Endothelial cell of umbilical vein (primary cell): ENCODE results near the gene NT5C1A. TPM values are rescaled to one million over a fixed set of nuclear protein-coding genes. Genes with fewer than 3 reads are reported as not detected.

Experiments
- BruUV-seq: library from RNA; stranded (reverse); fragments of 400-500 nt; replicated peaks from 2 replicates; lab custom pipeline; 2021; lab: Mats Ljungman, UMichigan
- CTCF ChIA-PET: fragments of 300-600, 350-600 bp; sonication (Branson Sonifier 250); formaldehyde crosslinking; loops from one replicate; lab custom pipeline; 2021; ENCODE audit warnings: antibody characterized with exemption, inconsistent platforms; lab: Charles Lee
- POLR2A ChIA-PET: fragments of 300-600, 350-600 bp; sonication (Branson Sonifier 250); formaldehyde crosslinking; loops from one replicate; lab custom pipeline; 2021; ENCODE audit warnings: antibody characterized with exemption, inconsistent platforms; lab: Charles Lee
- DNase-seq: peaks from one replicate; pipeline ENCODE4 v3.0.0-alpha.2; 2011; ENCODE audit warnings: low read depth, low spot score
- FAIRE-seq: peaks from 2 replicates; lab custom pipeline; 2011; peaks lifted over from hg19 to GRCh38; lab: Jason Lieb, UNC
- H2AFZ ChIP-seq: 2 replicates; pipeline ENCODE4 v1.6.0; 2012; ENCODE audit warnings: low read depth, low read length, control low read depth, inconsistent platforms
- H3K27ac ChIP-seq: 2 replicates; pipeline ENCODE4 v1.5.1; 2011; ENCODE audit warnings: low read depth, mild to moderate bottlenecking, control low read depth, low read length, moderate library complexity; ENCODE audit not compliant: insufficient read depth
- H3K27me3 ChIP-seq, 2 experiments: 2 replicates each; pipeline versions ENCODE4 v1.6.0 to v1.6.1; 2011; ENCODE audit warnings: low read length in 2 of 2, mixed read lengths in 1 of 2; ENCODE audit not compliant: control insufficient read depth in 2 of 2, insufficient read depth in 2 of 2
- H3K36me3 ChIP-seq, 2 experiments: 2 replicates in 1 of 2; 3 replicates in 1 of 2; pipeline ENCODE4 v1.5.1; 2011; ENCODE audit warnings: low read length in 2 of 2, mild to moderate bottlenecking in 1 of 2, moderate library complexity in 1 of 2; ENCODE audit not compliant: control insufficient read depth in 2 of 2, insufficient read depth in 2 of 2; ENCODE audit errors: extremely low read depth in 1 of 2
- H3K4me1 ChIP-seq: 3 replicates; pipeline ENCODE4 v1.5.1; 2011; ENCODE audit warnings: mild to moderate bottlenecking, low read length; ENCODE audit not compliant: control insufficient read depth, insufficient read depth; ENCODE audit errors: extremely low read depth
- H3K4me2 ChIP-seq: 2 replicates; pipeline ENCODE4 v1.6.1; 2011; ENCODE audit warnings: low read length, control low read depth, mixed read lengths; ENCODE audit not compliant: insufficient read depth
- H3K4me3 ChIP-seq, 3 experiments: fragments of 200-600 bp in 1 of 3; sonication (generic), shearing (Covaris generic) in 1 of 3; replicated peaks in 1 of 3; 2 replicates each; pipeline ENCODE4 v1.5.1; 2011 to 2016; ENCODE audit warnings: control low read depth in 3 of 3, low read length in 3 of 3, mild to moderate bottlenecking in 2 of 3, inconsistent platforms in 1 of 3, low read depth in 1 of 3, moderate library complexity in 1 of 3; ENCODE audit not compliant: insufficient read depth in 1 of 3
- H3K79me2 ChIP-seq: 2 replicates; pipeline ENCODE4 v1.6.0; 2012; ENCODE audit warnings: low read length, inconsistent platforms; ENCODE audit not compliant: control insufficient read depth, insufficient read depth
- H3K9ac ChIP-seq: replicated peaks from 2 replicates; pipeline ENCODE3; 2011; ENCODE audit warnings: low read length, control low read depth; ENCODE audit not compliant: insufficient read depth; ENCODE audit errors: extremely low read depth
- H3K9me1 ChIP-seq: replicated peaks from 3 replicates; pipeline ENCODE4 v1.6.0; 2011; ENCODE audit warnings: mild to moderate bottlenecking, low read length; ENCODE audit not compliant: control insufficient read depth, insufficient read depth; ENCODE audit errors: extremely low read depth
- H3K9me3 ChIP-seq: replicated peaks from 2 replicates; pipeline ENCODE4 v1.5.1; 2012; ENCODE audit warnings: low read length, inconsistent platforms; ENCODE audit not compliant: control insufficient read depth, insufficient read depth
- H4K20me1 ChIP-seq: replicated peaks from 2 replicates; pipeline ENCODE3; 2011; ENCODE audit warnings: mild to moderate bottlenecking, low read length; ENCODE audit not compliant: control insufficient read depth, insufficient read depth; ENCODE audit errors: extremely low read depth
- EZH2 ChIP-seq: IDR thresholded peaks from 2 replicates; pipeline ENCODE4 v1.6.1; 2012; ENCODE audit warnings: borderline replicate concordance, low read depth, mild to moderate bottlenecking, moderate library complexity, low read length, inconsistent platforms; ENCODE audit not compliant: severe bottlenecking
- FOS ChIP-seq: IDR thresholded peaks from 2 replicates; pipeline ENCODE4 v1.6.1; 2011; ENCODE audit warnings: mild to moderate bottlenecking, low read length, moderate library complexity, borderline replicate concordance; ENCODE audit not compliant: insufficient read depth
- GATA2 ChIP-seq: IDR thresholded peaks from 2 replicates; pipeline ENCODE4 v1.7.0; 2011; ENCODE audit warnings: low read depth, mild to moderate bottlenecking, moderate library complexity, mixed read lengths, low read length; ENCODE audit not compliant: insufficient read length, insufficient read depth
- JUN ChIP-seq: IDR thresholded peaks from 2 replicates; pipeline ENCODE4 v1.6.1; 2011; ENCODE audit warnings: borderline replicate concordance, low read depth; ENCODE audit not compliant: insufficient read length, insufficient read depth
- MYC ChIP-seq: IDR thresholded peaks from one replicate; pipeline ENCODE4 v1.6.1; 2011; ENCODE audit warnings: mild to moderate bottlenecking, low read depth, low read length
- POLR2A ChIP-seq: IDR thresholded peaks from 2 replicates; pipeline ENCODE4 v1.6.1; 2012; ENCODE audit warnings: low read depth, mild to moderate bottlenecking, control low read depth, low read length
- POLR2AphosphoS5 ChIP-seq: IDR thresholded peaks from 2 replicates; pipeline ENCODE4 v1.6.1; 2012; ENCODE audit warnings: low read depth, mild to moderate bottlenecking, control low read depth, low read length, moderate library complexity; ENCODE audit not compliant: insufficient read depth
- dilution Hi-C: fragments of 300-500 bp; cut with MboI; formaldehyde crosslinking; loops from one replicate; pipeline ENCODE4 v1.15.0; 2019; ENCODE audit warnings: low sequenced_read_pairs; ENCODE audit not compliant: extremely low pct_ligation_motif_present
- intact Hi-C: fragments of 100-400 bp; cut with micrococcal nuclease; formaldehyde crosslinking; loops from one replicate; pipeline ENCODE4 v1.10.0; 2022
- polyA plus RNA-seq, 4 experiments: library from polyadenylated mRNA; depleted of rRNA in 3 of 4; stranded (reverse) in 3 of 4; unstranded in 1 of 4; fragments of >200 nt; gene quantifications; 2 replicates each; pipeline versions ENCODE4 v1.2.1 to v1.2.3, GENCODE V29; 2011 to 2012; ENCODE audit warnings: missing spikeins in 1 of 4
- total RNA-seq: library from RNA; stranded (reverse); gene quantifications from 2 replicates; pipeline ENCODE4 v1.2.3, GENCODE V29; 2021
- TF ChIP-seq, protein P1 (sequence below), 2 donors: IDR thresholded peaks; 1 replicate in 1 of 2; 2 replicates in 1 of 2; pipeline ENCODE4 v1.5.1; 2011; ENCODE audit warnings: low read length in 2 of 2, mild to moderate bottlenecking in 2 of 2, moderate library complexity in 2 of 2, control low read depth in 1 of 2, inconsistent platforms in 1 of 2, low read depth in 1 of 2; ENCODE audit not compliant: insufficient read depth in 1 of 2; ENCODE audit errors: extremely low read depth in 1 of 2
- TF ChIP-seq, protein P2 (sequence below): IDR thresholded peaks from 2 replicates; pipeline ENCODE4 v1.6.1; 2011; ENCODE audit not compliant: insufficient read depth, insufficient read length

NT5C1A gene
- total and polyA plus RNA-seq, 2 donors (not counting 3 experiments of a cell fraction or from before 2014, with no cell fraction given) = not detected

DNA sequence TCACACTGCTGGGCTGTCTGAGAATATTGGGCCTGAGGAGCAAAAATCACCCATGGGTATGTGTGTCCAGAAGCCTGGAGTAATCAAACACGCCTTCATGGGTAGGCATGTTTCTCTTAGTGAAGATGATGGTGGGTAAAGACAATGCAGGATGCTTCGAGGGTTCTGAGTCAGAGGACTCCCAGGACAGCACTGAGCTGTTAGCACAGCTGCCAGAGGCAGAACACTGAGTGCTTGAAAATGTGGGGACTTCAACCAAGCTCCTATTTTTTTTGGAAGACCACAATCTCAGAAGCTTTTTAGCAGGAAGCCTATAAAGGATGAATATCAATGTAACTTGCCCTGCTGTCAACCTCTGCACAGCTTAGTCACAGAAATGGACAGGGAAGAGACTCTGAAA lies 7.9 kb upstream of the NT5C1A start:
- no peaks in the 10 kb centered on the region for H3K9me1 ChIP-seq
- CTCF ChIA-PET = interaction anchor here (3.0 to 3.1 kb wide), 2 partner anchors 9 to 22 kb away, joined by 20 to 29 read pairs; partner anchors contain the start of gene NT5C1A
- no peaks in the 10 kb centered on the region for H4K20me1 ChIP-seq
- FAIRE-seq (no peak), DNase-seq (no peak)
- H3K36me3 ChIP-seq = no peaks in the 10 kb centered on the region
- H3K4me3 ChIP-seq = no peak overlapping the region
- H3K4me2 ChIP-seq = no peak overlapping the region
- no peak overlapping the region for H2AFZ ChIP-seq
- H3K27me3 ChIP-seq = peaks cover 37 to 45% of the 10 kb centered on the region in 2 experiments
- POLR2A ChIA-PET = no interaction called here
- H3K79me2 ChIP-seq = no peaks in the 10 kb centered on the region
- no peaks in the 10 kb centered on the region for H3K4me1 ChIP-seq
- no TSS peak for BruUV-seq
- H3K9ac ChIP-seq = no peak overlapping the region
- H3K9me3 ChIP-seq = no peaks in the 10 kb centered on the region
- intact Hi-C loops = no loop called here
- H3K27ac ChIP-seq = no peak overlapping the region
- TF ChIP-seq POLR2AphosphoS5 (no peak), POLR2A (no peak), JUN (no peak), GATA2 (no peak), FOS (no peak), MYC (no peak), EZH2 (no peak)
- TF ChIP-seq, protein P1, sequence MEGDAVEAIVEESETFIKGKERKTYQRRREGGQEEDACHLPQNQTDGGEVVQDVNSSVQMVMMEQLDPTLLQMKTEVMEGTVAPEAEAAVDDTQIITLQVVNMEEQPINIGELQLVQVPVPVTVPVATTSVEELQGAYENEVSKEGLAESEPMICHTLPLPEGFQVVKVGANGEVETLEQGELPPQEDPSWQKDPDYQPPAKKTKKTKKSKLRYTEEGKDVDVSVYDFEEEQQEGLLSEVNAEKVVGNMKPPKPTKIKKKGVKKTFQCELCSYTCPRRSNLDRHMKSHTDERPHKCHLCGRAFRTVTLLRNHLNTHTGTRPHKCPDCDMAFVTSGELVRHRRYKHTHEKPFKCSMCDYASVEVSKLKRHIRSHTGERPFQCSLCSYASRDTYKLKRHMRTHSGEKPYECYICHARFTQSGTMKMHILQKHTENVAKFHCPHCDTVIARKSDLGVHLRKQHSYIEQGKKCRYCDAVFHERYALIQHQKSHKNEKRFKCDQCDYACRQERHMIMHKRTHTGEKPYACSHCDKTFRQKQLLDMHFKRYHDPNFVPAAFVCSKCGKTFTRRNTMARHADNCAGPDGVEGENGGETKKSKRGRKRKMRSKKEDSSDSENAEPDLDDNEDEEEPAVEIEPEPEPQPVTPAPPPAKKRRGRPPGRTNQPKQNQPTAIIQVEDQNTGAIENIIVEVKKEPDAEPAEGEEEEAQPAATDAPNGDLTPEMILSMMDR (IDR thresholded peaks at IDR 0.05; ENCODE audit: extremely low read depth in 1 of 2, insufficient read depth in 1 of 2, low read depth in 1 of 2, low read length in 2 of 2) = no peak
- TF ChIP-seq, protein P2, sequence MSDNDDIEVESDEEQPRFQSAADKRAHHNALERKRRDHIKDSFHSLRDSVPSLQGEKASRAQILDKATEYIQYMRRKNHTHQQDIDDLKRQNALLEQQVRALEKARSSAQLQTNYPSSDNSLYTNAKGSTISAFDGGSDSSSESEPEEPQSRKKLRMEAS = no peak
- dilution Hi-C loops = no loop called here
